GM18519 (cell line): ENCODE data around the gene MRPL9.
"Not testable (repeated sequence)": the region's sequence is repeated elsewhere in the genome, so short reads cannot be mapped to it uniquely, and the experiment has no call there.

Experiments used
- ATAC-seq: cut with Tn5 transposase; IDR thresholded peaks from one replicate; pipeline ENCODE4 v1.9.1; 2021; ENCODE audit warnings: mild to moderate bottlenecking, moderate library complexity; ENCODE audit not compliant: unreplicated experiment, low FRiP score

Gene MRPL9

GRCh38 chr1:151737026-151737425 lies 26.3 kb downstream of the MRPL9 start:
- ATAC-seq = no peak

GRCh38 chr1:151733995-151734394 lies 29.3 kb downstream of the MRPL9 start:
- not testable (repeated sequence) for ATAC-seq

- no peak for ATAC-seq
These were observed 30.2 kb downstream of the MRPL9 start for GRCh38 chr1:151733126-151733525.

GRCh38 chr1:151729966-151730291 lies 33.4 kb downstream of the MRPL9 start:
- ATAC-seq = no peak

GRCh38 chr1:151729157-151729965 lies 33.9 kb downstream of the MRPL9 start:
- ATAC-seq = no peak

- ATAC-seq = no peak
These were observed 34.9 kb downstream of the MRPL9 start for GRCh38 chr1:151728151-151729054.

GRCh38 chr1:151723726-151724370 lies 39.4 kb downstream of the MRPL9 start:
- no peak for ATAC-seq

- ATAC-seq = no peak
These were observed 41.3 kb downstream of the MRPL9 start for GRCh38 chr1:151721788-151722510.

- no peak for ATAC-seq
These were observed 42.1 kb downstream of the MRPL9 start, which contains the start of gene RIIAD1 for GRCh38 chr1:151720974-151721787. TSS of gene RIIAD1 (plus strand) at chr1:151721522. CDS start at chr1:151721537, 15 bp downstream.

- ATAC-seq = no peak
These were observed 42.7 kb downstream of the MRPL9 start for GRCh38 chr1:151720554-151720953.

- ATAC-seq = no peak
These were observed 43.2 kb downstream of the MRPL9 start for GRCh38 chr1:151720125-151720524.

GRCh38 chr1:151718666-151719065 lies 44.6 kb downstream of the MRPL9 start:
- ATAC-seq = no peak

GRCh38 chr1:151718011-151718431 lies 45.3 kb downstream of the MRPL9 start:
- no peak for ATAC-seq

- no peak for ATAC-seq
These were observed 46.3 kb downstream of the MRPL9 start, which contains the start of gene CELF3 for GRCh38 chr1:151716771-151717631. TSS of gene CELF3 (minus strand) at chr1:151716803. CDS start at chr1:151716020, 783 bp downstream.

- ATAC-seq = no peak
These were observed 46.9 kb downstream of the MRPL9 start for GRCh38 chr1:151716405-151716762.

- no peak for ATAC-seq
These were observed 47.4 kb downstream of the MRPL9 start for GRCh38 chr1:151715726-151716404.

GRCh38 chr1:151714820-151715725 lies 48.2 kb downstream of the MRPL9 start:
- no peak for ATAC-seq
